Astrocyte of the spinal cord (primary cell): ENCODE measurements around the gene HOXA2.

Source experiments
- DNase-seq: peaks from one replicate; pipeline ENCODE4 v3.0.0; 2011; ENCODE audit warnings: low read depth, low spot score
- H3K4me3 ChIP-seq: 2 replicates; pipeline ENCODE4 v1.5.1; 2011; ENCODE audit warnings: low read depth, mild to moderate bottlenecking, low read length, moderate library complexity
- CTCF ChIP-seq: IDR thresholded peaks from 2 replicates; pipeline ENCODE4 v1.5.1; 2012; ENCODE audit warnings: low read depth, mild to moderate bottlenecking, low read length, inconsistent platforms
- in situ Hi-C: cut with HindIII; loops from 2 replicates; pipeline ENCODE4 v1.10.0; 2017; ENCODE audit warnings: low sequenced_read_pairs

Gene HOXA2

GRCh38 chr7:27092819-27093110, 9.7 kb downstream of the HOXA2 start:
- no peak overlapping the region for H3K4me3 ChIP-seq
- in situ Hi-C loops = no loop called here
- no peak for TF ChIP-seq CTCF
- DNase-seq = no peak

- no peak for DNase-seq
- H3K4me3 ChIP-seq = no peak overlapping the region
- TF ChIP-seq CTCF = no peak
- in situ Hi-C loops = no loop called here
Observed at GRCh38 chr7:27091941-27092818, 10.3 kb downstream of the HOXA2 start.

GRCh38 chr7:27091105-27091504, 11.4 kb downstream of the HOXA2 start:
- in situ Hi-C loops = no loop called here
- H3K4me3 ChIP-seq = no peak overlapping the region
- no peak for TF ChIP-seq CTCF
- DNase-seq = no peak

GRCh38 chr7:27088002-27088922, 14.2 kb downstream of the HOXA2 start:
- no peak overlapping the region for H3K4me3 ChIP-seq
- DNase-seq = no peak
- TF ChIP-seq CTCF = no peak
- in situ Hi-C loops = no loop called here

- H3K4me3 ChIP-seq = no peak overlapping the region
- no peak for DNase-seq
- no peak for TF ChIP-seq CTCF
- in situ Hi-C loops = no loop called here
Observed at GRCh38 chr7:27083646-27084045, 18.8 kb downstream of the HOXA2 start.

- in situ Hi-C loops = no loop called here
- DNase-seq = no peak
- TF ChIP-seq CTCF = no peak
- H3K4me3 ChIP-seq = no peak overlapping the region
Observed at GRCh38 chr7:27082171-27082570, 20.3 kb downstream of the HOXA2 start.
